Erythroblast (primary cell): ENCODE data around the gene BMPER.

Experiments
- DNase-seq, 2 experiments: peaks; one replicate each; lab custom pipeline; 2025; lab: John Stamatoyannopoulos, UW
- GATA1 ChIP-seq: IDR thresholded peaks from 2 replicates; pipeline ENCODE4 v1.6.1; 2011; ENCODE audit warnings: low read depth, mild to moderate bottlenecking, control low read depth, low read length, moderate library complexity
- POLR2A ChIP-seq: IDR thresholded peaks from 2 replicates; pipeline ENCODE4 v1.6.1; 2011; ENCODE audit warnings: mild to moderate bottlenecking, low read length

BMPER gene

GRCh38 chr7:33905389-33906032 is at the start of gene BMPER:
BMPER (plus strand) TSS chr7:33905539; CDS start chr7:33905614, 75 bp downstream.
- no peak for TF ChIP-seq GATA1
- DNase-seq = no peak

GRCh38 chr7:33861947-33862346 is 43.4 kb upstream of the BMPER start:
- no peak for DNase-seq
- no peak for TF ChIP-seq GATA1
- no peak for TF ChIP-seq POLR2A

GRCh38 chr7:33862946-33863814 is 42.2 kb upstream of the BMPER start:
- no peak for DNase-seq
- TF ChIP-seq GATA1 (no peak), POLR2A (no peak)

- DNase-seq = no peak
- TF ChIP-seq POLR2A (no peak), GATA1 (no peak)
These were observed 37.2 kb upstream of the BMPER start for GRCh38 chr7:33868166-33868565.

- no peak for DNase-seq
- TF ChIP-seq GATA1 (no peak), POLR2A (no peak)
These were observed 36.2 kb upstream of the BMPER start for GRCh38 chr7:33869176-33869575.

GRCh38 chr7:33870120-33870519 is 35.2 kb upstream of the BMPER start:
- DNase-seq = no peak
- TF ChIP-seq GATA1 = no peak
- TF ChIP-seq POLR2A = no peak

GRCh38 chr7:33872870-33873269 is 32.5 kb upstream of the BMPER start:
- no peak for DNase-seq

GRCh38 chr7:33873518-33873917 is 31.8 kb upstream of the BMPER start:
- TF ChIP-seq GATA1 = no peak
- TF ChIP-seq POLR2A = no peak
- DNase-seq = no peak

More at GRCh38 chr7:33872870-33873269, 32.5 kb upstream of the BMPER start:
- TF ChIP-seq POLR2A = no peak
- no peak for TF ChIP-seq GATA1

GRCh38 chr7:33873981-33874750 is 31.2 kb upstream of the BMPER start:
- TF ChIP-seq POLR2A (no peak), GATA1 (no peak)
- no peak for DNase-seq

GRCh38 chr7:33874943-33875342 is 30.4 kb upstream of the BMPER start:
- no peak for DNase-seq
- TF ChIP-seq POLR2A (no peak), GATA1 (no peak)

- TF ChIP-seq GATA1 (no peak), POLR2A (no peak)
- no peak for DNase-seq
These were observed 28.6 kb upstream of the BMPER start for GRCh38 chr7:33876596-33877274.

- no peak for TF ChIP-seq GATA1
- DNase-seq = no peak
These were observed 24.6 kb upstream of the BMPER start for GRCh38 chr7:33880787-33881186.

- DNase-seq = no peak
- TF ChIP-seq GATA1 = no peak
- no peak for TF ChIP-seq POLR2A
These were observed 24.0 kb upstream of the BMPER start for GRCh38 chr7:33881316-33881715.
